Measurements from ENCODE around the gene ABHD4.
"Not testable (repeated sequence)": the region's sequence is repeated elsewhere in the genome, so short reads cannot be mapped to it uniquely, and the experiment has no call there.

ABHD4 gene

GRCh38 chr14:22561661-22562579 lies 36.2 kb upstream of the ABHD4 start:
- peak; percentile 60 for DNase-seq (ENCODE audit: low read depth)

GRCh38 chr14:22563987-22564386 lies 34.1 kb upstream of the ABHD4 start:
- DNase-seq (ENCODE audit: low read depth), result no peak

GRCh38 chr14:22564463-22564862 lies 33.6 kb upstream of the ABHD4 start:
- DNase-seq (ENCODE audit: low read depth), result no peak

DNA sequence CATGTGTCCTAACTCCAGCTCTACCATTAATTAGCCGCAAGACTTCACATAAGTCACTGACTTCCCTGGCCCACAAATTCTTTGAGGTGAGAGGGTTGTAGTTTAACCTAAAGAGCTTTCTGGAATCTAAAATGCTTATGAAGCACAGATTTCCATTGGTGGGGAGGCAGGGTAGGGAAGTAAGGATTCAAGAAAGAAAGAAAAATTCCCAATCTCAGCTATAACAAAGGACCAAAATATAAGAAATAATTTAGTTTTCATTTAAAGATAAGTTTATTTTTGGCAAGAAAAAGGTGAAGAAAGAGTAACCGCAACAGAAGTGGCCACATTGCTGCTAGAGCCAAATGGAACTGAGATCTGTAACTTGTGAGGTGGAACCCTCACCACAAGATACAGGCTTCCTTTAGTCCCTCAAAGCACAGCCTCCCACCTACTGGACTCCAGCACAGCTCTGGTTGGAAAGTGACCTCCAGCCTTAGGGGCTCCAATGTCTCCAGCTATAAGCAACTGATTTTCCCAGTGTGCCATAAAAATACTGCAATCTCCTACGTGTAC lies 32.6 kb upstream of the ABHD4 start:
- DNase-seq (ENCODE audit: low read depth), result no peak

DNA sequence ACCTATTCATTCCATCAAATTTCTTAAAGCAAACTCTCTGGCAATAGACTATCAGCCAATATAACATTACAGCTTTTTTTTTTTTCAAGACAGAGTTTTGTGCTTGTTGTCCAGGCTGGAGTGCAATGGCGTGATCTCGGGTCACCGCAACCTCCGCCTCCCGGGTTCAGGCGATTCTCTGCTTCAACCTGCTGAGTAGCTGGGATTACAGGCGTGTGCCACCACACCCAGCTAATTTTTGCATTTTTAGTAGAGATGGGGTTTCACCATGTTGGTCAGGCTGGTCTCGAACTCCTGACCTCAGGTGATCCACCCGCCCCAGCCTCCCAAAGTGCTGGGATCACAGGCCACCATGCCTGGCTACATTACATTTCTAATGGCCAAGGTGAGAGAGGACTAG lies 31.8 kb upstream of the ABHD4 start:
- DNase-seq (ENCODE audit: low read depth), result not testable (repeated sequence)

DNA sequence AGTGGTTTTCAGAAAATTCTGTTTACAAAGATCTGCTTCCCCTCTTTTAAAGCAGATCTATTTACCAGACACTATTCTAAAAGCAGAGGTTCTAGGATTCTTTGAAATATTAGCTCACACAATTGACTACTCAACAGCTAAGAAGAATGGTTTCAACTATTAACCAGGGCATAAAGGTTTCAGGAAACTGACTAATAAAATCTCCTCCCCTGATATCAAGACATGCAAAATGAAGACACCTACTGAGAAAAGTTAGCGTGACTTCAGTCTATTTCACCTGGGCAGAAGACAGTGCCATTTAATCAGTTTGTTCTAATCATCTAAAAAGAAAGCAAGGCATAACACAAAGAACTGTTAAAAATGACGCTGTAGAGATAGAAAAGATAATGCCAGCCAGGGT lies 31.3 kb upstream of the ABHD4 start:
- DNase-seq (ENCODE audit: low read depth), result no peak

DNA sequence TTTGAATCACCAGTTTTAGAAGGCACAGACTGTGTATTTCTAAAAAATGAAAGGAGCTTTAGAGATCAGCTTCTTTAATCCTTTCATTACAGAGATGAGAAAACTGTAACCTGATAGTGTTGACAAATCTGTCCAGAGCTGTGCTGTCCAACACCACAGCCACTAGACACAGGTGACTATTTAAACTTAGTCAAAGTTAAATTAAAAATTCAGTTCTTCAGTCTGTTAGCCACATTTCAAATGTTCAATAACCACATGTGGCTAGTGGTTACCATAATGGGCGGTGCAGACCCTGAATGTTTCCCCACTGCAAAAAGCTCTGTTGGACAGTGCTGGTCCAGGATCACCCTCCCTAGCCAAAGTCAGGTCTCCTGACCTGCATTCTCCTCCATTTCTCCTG lies 30.7 kb upstream of the ABHD4 start:
- no peak for DNase-seq (ENCODE audit: low read depth)

GRCh38 chr14:22569106-22569736 lies 28.9 kb upstream of the ABHD4 start:
- no peak for DNase-seq (ENCODE audit: low read depth)

DNA sequence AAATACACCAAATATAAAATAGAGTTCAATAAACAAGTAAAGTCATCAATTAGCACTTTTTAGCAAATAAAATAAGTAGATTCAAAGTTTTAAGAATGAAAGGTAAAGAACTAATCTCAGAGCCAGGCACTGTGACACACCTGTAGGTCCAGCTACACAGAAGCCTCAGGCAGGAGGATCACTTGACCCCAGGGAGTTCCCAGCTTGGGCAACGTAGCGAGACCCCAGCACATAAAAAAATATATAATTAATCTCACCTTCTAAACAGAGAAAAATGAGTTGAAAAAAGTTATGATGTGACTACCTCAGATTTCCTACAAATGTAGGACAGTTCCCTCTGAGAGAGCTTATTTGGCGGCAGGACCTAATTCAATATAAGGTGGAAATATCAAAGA lies 28.4 kb upstream of the ABHD4 start:
- DNase-seq (ENCODE audit: low read depth), result no peak

DNA sequence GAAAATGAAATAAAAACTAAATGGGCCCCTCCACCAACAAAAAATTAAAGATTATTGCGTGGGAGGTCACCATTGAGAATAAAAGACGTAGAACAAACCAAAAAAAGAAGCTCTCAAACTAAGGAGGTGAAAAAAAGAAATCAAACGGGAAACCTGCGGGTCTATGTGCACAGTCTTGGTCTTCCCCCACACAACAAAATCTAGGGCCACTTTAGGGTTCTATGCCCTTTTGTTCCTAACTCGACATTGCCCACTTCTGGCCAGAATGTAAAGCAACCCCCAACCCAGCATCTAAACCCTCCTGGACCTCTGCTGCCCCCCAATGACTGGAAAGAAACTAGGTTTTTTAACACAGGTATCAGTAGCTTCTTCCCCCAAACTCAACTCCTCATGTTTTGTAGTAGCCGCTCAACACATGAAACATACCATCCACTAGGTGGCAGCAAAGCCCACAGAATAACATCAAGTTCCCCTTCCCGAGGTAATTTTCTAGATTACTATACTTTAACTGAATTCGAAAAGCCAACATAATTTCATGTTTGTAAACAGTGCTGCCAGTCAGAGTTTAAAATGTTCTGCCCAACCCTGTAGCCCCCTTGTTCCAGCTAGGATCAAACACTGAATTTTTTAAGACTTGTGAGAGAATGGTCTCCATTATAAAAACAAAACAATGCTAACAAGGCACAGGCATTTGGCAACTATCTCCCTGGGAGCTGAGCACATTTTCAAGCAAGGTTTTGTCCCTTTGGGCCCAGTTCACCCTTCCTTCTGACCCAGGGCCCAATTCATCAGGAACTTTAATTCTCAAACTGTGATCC lies 27.8 kb upstream of the ABHD4 start:
- peak; percentile 60 for DNase-seq (ENCODE audit: low read depth)

- no peak for DNase-seq (ENCODE audit: low read depth)
Observed at GRCh38 chr14:22572562-22573058, 25.5 kb upstream of the ABHD4 start.

DNA sequence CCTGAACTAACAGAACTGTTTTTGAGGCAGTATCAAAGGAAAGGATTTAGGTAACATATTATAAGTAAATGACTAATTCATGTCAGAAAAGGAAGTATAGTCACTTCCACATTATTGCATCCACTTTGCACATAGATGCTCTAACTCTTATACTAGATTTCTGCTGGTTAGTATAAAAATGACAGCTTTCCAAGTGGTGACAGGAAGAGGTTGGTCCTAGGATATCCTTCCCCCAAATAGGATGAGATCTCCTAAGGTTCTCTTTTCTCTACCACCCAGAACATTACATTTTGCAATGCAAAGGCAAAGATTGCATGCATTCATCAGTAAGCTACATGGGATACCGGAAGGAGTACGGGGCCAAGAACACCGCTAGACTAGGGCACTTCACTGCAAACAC lies 24.3 kb upstream of the ABHD4 start:
- no peak for DNase-seq (ENCODE audit: low read depth)

DNA sequence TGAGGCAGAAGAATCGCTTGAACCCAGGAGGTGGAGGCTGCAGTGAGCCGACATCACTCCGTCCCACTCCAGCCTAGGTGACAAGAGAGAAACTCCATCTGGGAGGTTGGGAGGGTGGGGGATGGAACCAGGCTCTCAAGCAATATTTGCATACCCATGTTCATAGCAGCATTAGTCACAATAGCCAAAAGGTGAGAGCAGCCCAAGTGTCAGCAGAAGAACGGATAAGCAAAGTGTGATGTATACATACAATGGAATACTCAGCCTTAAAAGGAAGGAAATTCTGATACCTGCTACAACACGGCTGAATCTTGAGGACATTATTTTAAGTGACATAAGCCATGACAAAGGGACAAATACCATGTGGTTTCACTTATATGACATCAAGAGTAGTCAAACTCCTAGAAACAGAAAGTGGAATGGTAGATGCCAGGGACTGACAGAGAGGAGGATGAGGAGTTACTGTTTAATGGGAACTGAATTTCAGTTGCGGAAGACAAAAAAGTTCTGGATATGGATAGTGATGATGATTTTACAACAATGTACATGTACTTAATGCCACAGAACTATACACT lies 20.7 kb upstream of the ABHD4 start:
- DNase-seq (ENCODE audit: low read depth), result no peak

GRCh38 chr14:22579236-22579635 lies 18.9 kb upstream of the ABHD4 start:
- no peak for DNase-seq (ENCODE audit: low read depth)

GRCh38 chr14:22579881-22580280 lies 18.2 kb upstream of the ABHD4 start:
- no peak for DNase-seq (ENCODE audit: low read depth)

DNA sequence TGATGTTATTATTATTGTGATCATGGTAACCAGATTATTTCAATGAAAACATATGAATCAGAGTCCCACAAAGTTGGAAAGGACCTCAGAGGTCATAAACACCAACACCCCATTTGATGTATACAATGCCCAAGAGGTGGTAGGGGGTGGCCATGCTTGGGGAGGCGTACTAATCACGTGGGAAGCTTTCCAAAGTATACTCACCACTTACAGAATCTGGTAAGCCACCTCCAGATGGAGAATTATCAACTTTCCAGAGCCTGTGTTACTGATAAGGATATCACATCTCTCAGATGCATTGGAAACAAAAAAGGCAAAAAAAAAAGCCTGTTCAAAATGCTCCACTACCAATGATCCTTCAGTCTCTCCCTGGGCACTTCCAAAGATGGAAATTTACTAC lies 17.5 kb upstream of the ABHD4 start:
- DNase-seq (ENCODE audit: low read depth), result no peak

DNA sequence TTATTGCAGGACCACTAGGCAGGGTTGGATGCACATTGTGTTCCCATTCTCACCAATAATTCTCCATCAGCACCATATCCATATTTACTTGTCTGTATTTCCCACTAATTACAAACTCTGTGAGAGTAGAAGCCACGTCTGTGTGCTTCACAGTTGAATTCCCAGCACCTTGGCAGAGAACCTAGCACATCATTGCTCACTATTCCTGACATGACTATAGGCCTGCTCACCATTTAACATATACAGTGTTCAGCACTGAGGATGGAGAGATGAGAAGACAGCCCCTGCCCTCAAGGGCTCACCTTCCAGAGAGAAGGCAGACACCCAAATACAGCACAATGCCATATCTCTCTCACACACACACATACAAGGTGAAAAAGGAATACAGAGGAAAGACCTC lies 14.1 kb upstream of the ABHD4 start:
- no peak for DNase-seq (ENCODE audit: low read depth)

GRCh38 chr14:22587247-22587646 lies 10.9 kb upstream of the ABHD4 start:
- DNase-seq (ENCODE audit: low read depth), result no peak

DNA sequence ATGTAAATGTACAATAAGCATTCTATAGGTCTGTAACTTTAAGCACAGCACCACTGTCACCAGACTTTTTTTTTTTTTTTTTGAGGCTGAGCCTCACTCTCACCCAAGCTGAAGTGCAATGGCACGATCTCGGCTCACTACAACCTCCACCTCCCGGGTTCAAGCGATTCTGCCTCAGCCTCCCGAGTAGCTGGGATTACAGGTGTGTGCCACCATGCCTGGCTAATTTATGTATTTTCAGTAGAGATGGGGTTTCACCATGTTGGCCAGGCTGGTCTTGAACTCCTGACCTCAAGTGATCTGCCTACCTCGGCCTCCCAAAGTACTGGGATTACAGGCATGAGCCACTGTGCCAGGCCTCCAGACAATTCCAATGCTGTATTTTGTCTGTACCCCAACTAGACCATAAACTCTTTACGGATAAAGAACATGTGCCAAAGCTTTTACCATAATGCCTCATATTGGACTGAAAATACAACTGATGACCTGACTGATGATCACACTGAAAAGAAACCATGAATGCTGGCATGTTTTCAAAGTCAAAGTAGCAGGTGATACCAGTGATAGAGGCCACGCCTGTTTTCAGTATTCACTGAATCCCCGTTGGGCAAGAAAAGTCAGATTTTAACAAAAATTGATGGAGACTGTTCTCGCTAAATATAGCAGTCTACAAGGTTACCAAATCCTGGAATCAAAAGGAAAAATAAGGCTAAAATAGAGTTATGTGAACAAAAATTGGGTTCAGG lies 10.2 kb upstream of the ABHD4 start:
- not testable (repeated sequence) for DNase-seq (ENCODE audit: low read depth)

DNA sequence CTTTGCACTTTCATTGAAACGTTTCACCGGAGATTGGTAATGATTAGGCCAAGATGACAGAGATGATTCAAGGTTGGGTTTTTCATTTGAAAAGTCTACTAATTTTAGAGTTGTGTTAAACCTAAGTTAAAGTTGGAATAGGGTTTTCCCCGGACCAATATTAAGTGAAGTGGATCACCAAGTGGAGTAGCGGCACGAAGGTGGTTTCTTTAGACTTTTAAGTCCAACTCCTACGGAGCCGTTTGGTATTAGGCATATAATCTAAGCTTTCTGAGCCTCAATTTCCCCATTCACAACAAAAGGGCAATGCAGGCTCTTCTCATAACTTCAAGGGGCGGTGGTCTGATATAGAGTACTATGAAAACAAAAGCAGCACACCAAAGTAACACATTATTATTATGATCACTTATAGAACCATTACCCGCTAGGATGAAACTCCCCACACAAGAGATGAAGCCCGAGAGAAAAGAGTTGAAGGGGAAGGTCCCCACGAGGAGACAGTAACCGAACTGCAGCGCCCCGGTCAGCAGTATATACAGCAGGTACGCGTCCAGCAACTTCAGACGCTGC lies 9.5 kb upstream of the ABHD4 start:
- no peak for DNase-seq (ENCODE audit: low read depth)

All from stimulated activated CD8-positive, alpha-beta memory T cell treated with anti-CD3 and anti-CD28 coated beads, Interleukin-12 subunit alpha, Interleukin-12 subunit beta, amount 100 ng/mL, for 4 hours (primary cell).